ENCODE measurements around the gene RPL5.
"Not testable (repeated sequence)": the region's sequence is repeated elsewhere in the genome, so short reads cannot be mapped to it uniquely, and the experiment has no call there.

The RPL5 gene

DNA sequence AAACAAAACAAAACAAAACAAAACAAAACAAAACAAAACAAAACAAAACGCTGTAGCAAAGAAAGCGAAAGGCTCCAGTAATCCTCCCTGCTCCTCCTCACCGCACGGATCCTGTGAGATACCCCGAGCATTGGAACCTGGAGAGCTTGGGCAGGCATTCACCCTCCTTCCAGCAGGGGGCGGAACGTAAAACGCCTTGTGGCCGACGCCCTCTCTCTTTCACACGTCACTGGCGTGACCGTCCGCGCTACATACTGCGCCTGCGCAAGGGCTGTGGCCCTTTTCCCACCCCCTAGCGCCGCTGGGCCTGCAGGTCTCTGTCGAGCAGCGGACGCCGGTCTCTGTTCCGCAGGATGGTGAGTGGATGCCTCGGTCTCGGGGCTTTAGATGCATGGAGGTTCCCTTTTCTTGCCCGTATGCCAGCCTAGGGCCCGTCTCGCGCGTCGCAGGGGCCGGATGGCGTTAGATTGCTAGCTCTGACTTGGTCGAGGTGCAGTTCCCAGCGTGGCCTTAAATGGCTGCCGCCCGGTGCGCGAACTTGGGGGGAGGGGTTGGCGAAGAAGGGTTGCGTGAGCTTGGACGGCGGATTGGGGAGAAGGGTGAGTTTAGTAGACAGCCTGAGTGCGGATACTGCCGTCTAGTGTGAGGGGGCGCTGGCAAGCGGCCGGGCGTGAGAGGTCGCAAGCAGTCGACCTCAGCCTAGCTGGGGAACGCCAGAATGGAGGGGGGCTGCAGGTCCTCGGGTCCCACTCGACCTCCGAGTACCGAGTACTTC lies at the start of gene RPL5:
RPL5 (plus strand) TSS at position 279 of the 775 bp plus-strand sequence; CDS start at position 354, 75 bp downstream.
- peak; percentile 85 for DNase-seq

DNA sequence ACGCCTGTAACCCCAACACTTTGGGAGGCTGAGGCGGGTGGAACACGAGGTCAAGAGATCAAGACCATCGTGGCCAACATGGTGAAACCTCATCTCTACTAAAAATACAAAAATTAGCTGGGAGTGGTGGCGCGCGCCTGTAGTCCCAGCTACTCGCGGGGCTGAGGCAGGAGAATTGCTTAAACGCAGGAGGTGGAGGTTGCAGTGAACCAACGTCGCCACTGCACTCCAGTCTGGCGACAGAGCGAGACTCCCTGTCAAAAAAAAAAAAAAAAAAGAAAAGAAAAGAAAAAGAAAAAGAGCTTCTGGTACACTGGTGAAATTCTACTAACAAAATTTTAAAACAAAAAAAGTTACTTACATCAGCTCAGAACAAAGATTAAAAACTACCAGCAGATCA lies 48.3 kb upstream of the RPL5 start:
- not testable (repeated sequence) for DNase-seq

DNA sequence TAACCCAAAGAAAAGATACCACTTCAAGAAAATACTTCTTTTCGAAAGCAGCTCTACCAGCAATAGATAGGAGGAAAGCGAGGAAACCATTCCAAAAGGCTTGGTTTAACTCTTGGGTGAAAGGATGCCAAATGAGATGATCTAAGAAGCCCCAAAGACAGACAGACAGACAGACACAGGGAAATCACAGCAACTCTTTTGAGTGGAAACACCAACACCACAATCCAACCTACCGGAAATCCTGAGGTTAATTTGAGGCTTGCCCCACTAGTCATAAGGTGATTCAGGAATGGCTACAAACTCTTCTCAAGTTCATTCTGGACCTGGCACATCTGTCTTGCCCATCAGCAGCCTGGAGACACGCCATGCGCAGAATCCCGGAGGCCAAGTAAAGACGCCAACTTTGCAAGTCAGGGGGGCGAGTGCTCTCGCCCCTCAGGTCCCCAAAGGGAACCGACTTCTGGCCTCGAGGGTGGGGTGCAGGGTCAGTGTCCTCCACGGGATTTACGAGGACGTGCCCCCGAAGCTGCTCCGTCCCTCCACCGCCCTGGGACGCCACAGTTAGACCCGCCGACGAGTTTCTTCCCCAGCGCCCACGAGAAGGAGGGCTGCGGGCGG lies 47.7 kb upstream of the RPL5 start:
- DNase-seq: peak; percentile 15

DNA sequence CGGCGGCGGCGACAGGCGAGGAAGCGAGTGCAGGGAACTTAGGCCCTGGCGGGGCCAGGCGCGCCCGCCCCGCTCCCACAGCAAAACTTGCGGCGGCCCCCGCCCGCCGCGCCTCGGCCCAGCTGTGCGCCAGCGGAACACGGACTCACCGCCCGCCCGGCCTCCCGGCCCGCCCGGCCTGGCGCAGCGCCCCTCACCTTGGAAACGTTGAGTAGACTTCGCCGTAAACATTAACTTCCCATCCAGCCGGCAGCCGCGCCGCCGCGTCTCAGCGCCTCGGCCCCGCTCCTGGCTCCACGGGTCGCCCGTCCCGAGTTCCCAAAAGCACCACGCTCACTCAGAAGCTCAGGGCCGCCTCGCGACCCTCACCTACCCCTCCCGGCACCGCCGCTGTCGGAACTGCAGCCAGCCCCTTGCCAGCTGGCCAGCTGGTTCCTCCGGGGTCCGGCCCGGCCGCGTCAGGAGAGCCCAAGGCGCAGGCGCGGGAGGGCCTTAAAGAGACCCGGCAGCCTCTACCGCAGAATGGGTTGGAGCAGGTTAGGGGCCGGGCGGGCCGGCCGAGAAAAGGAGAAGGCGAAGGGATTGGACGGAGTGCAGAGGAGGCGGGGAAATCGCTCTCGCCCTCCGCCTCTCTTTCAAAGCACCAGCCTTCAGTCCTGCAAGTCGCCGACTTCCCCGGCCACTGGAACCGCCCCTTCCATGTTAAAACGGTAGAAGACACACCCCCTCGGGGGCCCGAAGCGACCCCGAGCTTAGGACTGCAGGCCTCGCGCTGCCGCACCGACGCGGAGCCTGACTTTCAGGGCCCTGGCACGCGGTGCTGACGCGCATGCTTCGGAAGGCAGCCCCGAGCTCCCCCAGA lies 47.0 kb upstream of the RPL5 start, which contains the start of gene EVI5:
EVI5 (minus strand) TSS at position 470 of the 862 bp plus-strand sequence. CDS start 48,562 bp downstream, outside the sequence.
- DNase-seq: peak; percentile 93

DNA sequence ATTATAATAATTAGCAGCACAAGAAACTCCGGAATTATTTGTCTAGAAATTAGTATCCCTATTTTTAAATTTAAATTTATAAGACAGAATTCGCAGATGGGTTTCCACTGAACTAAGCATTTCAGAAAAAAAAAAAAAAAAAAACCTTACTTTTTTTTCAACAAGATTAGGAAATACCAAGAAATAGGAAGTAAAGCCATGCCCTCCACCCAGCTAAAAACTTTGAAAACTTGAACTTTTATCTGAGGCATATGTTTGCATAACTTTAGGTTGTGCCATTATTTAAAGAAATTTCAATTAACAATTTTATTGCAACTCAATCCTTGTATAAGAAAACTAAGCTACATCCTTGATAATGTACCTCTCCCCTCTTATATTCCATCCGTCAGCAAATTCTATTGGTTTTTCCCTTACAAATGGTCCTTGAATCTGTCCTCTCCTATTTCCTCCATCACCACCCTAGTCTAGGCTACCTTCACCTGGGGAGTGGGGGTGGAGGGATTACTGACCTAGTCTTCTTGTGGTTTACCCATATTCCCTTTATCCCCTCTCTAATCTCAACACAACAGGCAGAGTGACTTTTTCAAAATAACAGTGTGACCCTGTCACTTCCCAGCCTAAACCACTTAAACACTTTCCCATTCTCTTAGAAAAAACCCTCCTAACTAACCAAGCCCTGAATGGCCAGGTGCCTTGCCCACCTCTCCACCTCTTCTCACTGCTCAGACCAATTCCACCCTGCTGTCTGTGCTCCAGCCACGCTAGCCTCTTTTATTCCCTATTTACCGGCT lies 45.5 kb upstream of the RPL5 start:
- DNase-seq: peak; percentile 13

DNA sequence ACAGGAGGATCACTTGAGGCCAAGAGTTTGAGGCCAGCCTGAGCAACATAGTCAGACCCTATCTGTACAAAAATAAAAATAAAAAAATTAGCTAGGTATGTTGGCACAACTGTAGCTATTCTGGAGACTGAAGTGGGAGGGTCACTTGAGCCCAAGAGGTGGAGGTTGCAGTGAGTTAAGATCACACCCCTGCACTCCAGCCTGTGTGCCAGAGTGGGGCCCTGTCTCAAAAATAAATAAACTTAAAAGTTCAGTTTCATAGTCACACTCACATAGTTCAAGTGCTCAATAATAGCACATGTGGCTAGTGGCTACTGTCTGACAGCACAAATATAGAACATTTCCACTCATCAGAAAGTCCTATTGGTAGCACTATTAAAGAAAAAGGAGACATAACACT lies 41.8 kb upstream of the RPL5 start:
- no peak for DNase-seq

DNA sequence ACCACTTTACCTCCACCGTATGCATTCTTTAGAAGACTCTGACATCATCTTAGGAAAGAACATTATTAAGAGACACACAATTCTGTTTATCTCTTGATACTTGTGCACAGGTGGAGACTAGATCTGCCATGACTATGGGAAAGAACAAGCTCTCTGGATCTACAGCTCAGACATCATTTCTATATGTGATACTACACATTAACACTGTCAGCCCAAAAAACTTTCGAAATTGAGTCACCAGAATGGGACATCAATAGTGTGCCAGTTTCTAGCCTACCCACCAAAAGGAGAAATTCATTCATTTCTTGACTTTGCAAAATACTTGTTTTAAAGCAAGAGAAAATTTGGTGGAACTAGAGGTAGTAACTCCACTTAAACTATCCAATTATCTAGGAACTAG lies 41.0 kb upstream of the RPL5 start:
- DNase-seq: no peak

DNA sequence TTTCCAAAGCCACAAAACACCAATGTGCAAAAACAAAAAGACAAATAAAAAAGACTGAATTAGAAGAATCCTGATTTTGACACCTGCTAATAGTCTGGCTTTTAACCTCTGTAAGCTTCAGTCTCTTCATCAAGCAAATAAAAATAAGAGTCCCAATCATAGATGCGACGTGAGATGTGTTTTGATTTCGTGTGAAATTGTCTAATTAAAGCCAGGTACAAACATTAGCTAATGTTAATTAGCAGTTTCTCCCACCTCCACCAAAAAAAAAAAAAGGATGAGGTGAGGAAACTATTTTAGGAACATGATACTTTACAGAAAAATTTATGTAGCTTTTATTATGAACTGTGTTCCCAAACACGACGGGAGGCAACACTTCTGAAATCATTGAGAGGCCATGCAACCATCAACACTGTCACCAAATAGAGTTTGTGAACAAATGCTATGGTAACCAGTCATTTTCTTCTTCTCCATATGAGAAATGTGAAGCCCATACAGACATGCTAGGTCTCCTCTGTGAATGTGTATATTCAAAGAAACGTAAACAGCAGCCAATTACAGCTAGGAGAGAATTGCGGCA lies 40.3 kb upstream of the RPL5 start:
- no peak for DNase-seq

DNA sequence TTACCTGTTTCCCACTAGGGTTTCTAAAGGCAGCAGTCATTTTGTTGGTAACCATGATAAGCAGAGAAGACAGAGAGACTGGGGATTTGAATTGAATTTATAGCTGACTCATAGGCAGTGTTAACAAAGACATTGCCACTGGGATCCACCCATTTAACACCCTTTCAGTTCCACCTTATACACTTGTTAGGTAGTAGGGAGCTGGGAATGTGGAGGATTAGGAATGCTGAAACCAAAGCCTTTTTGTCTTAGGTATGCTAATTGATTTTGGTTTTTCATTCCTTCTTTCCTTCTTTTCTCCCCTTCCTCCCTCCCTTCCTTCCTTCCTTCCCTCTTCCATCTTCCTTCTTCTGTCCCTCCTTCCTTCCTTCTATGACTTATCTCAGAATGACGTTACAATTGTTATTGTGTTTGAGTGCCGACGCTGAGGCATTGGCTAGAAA lies 39.5 kb upstream of the RPL5 start:
- no peak for DNase-seq

DNA sequence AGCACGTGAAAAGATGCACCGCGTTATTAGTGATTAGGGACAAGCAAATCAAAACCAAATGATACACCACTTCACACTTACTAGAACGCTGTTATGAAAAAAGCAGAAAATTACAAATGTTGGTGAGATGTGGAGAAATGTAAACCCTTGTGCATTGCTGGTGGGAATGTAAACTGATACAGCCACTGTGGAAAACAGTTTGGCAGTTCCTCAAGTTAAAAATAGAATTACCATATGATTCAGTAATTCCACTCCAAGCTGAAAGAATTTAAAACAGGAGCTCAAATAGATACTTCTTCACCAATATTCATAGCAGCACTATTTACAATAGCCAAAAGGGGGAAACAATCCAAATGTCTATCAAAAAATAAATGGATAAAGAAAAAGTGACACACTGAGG lies 36.7 kb upstream of the RPL5 start:
- no peak for DNase-seq

DNA sequence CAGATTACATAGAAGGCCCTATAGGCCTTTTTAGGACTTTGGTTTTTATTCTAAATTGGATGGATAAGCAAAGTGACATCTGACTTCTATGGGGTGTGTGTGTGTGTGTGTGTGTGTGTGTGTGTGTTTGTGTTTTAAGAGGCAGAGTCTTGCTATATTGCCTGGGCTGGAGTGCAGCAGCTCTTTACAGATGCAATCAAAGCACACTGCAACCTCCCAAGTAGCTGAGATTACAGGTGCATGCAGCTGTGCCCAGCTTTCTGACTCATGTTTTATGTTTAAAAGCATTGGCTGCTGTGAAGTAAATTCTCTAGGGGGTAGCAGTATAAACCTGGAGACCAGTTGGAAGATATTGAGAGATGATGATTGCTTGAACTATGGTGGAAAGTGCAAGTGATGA lies 34.5 kb upstream of the RPL5 start:
- DNase-seq: no peak

DNA sequence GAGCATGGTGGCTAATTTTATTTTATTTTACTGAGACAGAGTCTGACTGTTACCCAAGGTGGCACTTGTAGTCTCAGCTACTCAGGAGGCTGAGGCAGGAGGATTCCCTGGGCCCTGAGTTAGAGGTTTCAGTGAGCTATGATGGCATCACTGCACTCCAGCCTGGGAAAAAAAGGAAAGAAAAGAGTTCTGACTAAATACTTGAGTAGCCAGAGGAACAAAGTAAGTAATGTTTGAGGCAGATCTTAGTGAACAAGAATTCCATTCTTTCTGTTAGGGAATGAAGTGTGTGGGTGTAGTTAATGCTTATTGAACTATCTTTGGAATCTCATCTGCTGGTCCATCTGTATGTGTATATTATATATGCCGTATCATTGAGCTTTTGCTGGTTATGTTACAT lies 33.9 kb upstream of the RPL5 start:
- DNase-seq: no peak

DNA sequence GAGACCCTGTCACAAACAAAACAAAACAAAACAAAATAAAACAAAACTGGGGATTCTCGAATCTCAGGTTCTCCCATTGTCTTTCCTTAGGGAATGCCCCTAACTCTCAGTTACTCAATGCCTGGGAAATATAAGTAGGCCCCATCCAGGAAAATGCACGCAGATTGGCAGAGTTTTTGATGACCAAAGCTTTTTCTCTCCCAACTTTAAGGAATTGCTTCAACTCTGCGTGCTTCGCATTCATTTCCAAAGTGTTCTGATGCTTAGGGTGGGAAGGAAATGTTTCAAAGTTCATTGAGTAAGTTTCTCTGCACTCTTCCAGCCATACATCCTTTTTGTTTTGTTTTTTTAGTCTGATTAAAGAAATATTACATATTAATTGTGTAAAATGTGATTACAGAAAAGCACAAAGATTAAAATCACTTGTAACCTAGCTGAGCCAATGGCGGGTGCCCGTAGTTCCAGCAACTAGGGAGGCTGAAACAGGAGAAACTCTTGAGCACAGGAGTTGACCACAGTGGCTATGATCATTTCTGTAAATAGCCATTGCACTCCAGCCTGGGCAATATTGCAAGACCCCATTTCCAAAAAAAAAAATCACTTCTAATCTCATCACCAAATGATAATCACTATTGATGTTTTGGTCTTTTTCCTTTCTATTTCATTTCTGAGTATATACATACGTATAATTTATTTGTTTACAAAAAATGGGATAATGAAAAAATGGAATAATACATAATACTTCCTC lies 28.5 kb upstream of the RPL5 start:
- DNase-seq: no peak

DNA sequence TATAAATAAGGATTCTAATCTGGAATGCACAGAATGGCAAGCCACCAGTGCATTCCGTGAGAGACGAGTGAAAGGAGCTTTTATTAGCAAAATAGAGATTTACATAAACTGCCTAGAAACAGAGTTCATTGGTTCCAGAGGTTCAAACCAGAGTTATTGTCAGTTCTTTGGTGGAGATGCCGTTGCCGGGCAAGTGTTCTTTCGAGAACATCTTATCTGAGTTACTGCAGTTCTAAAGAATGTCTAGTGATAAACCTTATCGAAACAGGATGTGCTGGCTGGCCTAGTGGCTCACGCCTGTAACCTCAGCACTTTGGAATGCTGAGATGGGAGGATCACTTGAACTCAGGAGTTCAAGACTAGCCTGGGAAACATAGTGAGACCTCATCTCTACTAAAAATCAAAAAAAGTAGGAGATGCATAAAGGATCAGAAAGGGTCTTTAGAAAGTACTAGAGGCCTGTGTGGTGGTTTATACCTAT lies 27.1 kb upstream of the RPL5 start:
- no peak for DNase-seq

DNA sequence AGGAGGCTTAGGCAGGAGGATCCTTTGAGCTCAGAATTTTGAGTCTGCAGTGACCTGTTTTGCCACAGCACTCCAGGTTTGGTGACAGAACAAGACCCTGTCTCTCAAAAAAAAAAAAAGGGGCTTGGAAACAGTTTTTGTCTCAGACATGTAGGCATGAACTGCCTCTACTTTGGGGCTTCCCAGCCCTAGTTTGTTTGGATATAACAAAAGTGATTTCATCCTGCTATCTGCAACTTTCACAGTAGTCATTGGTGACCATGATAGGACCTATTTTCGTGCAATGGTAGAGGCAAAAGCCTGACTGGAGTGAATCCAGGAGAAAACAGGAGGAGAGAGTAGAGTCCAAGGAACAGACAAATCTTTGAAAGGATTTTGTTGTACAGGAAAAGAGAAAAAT lies 26.6 kb upstream of the RPL5 start:
- DNase-seq: no peak

DNA sequence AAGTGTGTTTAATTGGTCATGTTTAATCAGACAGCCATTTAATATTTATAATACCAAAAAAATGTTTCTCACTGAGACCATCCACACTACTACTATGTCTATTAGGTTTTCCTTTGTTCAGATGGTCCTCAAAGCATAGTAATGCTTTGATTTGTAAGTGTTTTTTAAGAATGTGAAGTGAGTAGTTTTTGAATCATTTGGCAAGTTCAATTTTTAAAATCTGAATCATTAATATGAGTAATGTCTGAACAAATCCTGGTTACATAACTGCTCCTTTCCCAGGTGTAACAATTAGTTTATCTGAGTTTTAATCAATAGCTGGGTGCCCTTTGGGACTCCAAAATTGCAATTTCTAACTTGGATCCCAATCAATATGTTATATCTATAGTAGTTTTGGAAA lies 23.5 kb upstream of the RPL5 start:
- no peak for DNase-seq

DNA sequence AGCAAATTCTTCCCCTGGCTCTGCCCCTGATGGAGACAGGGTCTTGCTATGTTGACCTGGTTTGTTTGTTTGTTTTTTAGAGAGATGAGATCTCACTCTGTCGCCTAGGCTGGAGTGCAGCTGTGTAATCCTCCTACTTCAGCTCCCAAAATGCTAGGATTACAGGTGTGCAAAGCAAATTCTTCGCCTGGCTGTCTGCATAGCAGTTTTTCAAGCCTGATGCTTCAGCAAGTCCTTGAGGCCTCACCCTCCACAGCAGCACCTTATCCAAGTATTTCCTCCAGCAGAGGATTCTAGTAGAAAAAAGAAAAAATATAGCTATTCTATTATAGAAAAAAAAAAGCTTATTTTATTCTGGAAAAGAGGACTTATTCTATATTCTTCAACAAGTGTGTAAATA lies 15.1 kb upstream of the RPL5 start:
- DNase-seq: no peak

DNA sequence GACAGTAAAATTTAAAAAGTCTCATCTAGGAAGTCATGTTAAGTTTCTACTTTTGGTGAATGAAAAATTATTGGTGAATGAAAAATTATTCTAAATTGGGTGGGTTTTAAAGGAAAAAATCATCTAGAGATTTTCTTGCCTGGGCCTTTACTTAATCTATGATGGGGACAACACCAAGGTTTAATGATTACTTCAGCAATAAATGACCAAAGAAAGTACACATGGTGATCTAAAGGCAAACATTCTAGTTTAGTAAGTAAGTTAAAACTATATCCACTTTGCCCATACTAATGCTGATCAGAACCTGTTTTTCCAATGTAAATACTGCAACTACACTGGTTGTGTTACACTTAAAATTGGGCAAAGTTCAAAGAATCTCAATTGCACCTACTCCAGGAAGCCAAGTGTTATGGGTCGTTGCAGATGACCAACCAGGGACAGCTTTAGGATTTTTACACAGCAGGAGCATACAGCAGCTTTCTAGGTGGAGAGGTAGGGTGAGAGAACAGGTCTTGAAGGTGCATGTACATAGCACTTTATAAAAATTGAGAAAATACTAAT lies 14.6 kb upstream of the RPL5 start:
- no peak for DNase-seq

DNA sequence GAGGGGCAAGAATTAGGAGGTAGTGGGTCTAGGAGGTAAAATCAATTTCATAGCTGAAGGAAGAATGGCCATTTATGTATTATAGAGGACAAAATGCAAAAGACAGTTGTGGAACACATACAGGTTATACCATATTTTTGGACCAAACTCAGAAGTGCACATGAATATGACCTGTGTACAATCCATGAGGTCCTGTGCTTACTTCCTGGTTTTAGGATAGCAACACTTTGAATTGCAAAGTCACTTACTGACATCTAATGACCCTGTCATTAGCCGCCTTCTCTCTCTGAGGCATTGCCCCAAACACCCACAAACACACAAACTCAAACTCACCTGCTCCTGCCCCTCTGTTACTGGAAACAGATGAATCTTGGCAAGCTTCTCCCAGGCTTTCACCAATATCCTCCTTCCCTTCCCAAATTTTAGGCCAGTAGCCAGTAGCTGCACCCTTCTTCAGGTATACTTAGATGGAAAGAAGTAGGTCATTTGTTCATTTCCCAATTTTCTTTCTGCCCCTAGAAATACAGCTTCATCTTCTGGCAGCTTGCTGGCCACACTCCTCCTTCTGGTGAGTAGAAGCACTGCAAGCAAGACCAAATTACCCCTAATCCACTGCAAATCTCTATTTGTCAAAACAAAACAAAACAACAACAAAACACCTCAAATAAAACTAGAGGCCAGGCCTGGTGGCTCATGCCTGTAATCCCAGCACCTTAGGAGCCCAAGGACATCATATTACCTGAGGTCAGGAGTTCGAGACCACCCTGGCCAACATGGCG lies 13.7 kb upstream of the RPL5 start:
- peak; percentile 8 for DNase-seq

DNA sequence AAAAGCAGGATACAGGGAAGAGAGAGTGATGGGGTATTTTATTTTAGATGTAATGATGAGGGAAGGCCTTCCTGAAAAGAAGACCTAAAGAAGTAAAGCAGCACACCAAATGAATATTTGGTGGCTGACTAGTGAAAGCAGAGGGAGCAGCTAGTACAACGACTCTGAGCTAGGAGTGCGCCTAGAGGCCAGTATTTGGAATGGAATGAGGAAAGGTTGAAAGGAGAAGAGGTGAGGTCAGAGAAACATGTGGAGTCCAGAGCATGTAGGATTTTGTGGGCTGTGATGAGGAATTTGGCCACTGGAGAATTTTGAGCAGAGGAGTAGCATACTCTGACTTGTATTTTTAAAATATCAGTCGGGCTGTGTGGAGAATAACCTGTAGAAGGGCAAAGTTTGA lies 11.8 kb upstream of the RPL5 start:
- DNase-seq: no peak
